Heart left ventricle (tissue), 16 donors: ENCODE data around the gene IL2RA. TPM values are rescaled to one million over a fixed set of nuclear protein-coding genes. Genes with fewer than 3 reads are reported as not detected.

ENCODE experiments used
- ATAC-seq, 4 donors: fragments of 200-7000 bp; cut with Tn5 transposase; one replicate each; pipeline ENCODE4 v1.9.1; 2020 to 2022; ENCODE audit warnings: moderate library complexity in 4 of 4, mild to moderate bottlenecking in 3 of 4, moderate number of reproducible peaks in 1 of 4
- DNase-seq, 5 donors: peaks; one replicate each; pipeline ENCODE4 v3.0.0-alpha.2; 2020
- H3K27ac ChIP-seq, 12 donors: fragments of 200-600 bp; sonication (generic) in 4 of 12; one replicate each; pipeline versions ENCODE4 v1.5.0 to v1.8.0; 2016 to 2022; ENCODE audit warnings: mild to moderate bottlenecking in 2 of 12
- H3K27me3 ChIP-seq, 9 donors: fragments of 200-600 bp; sonication (generic) in 2 of 9; one replicate each; pipeline versions ENCODE4 v1.5.1 to v1.8.0; 2016 to 2022; ENCODE audit warnings: mild to moderate bottlenecking in 3 of 9
- H3K36me3 ChIP-seq, 9 donors: fragments of 200-600 bp; sonication (generic) in 2 of 9; one replicate each; pipeline versions ENCODE4 v1.5.0 to v1.8.0; 2018 to 2022; ENCODE audit warnings: mild to moderate bottlenecking in 2 of 9
- H3K4me1 ChIP-seq, 12 donors: fragments of 200-600 bp; sonication (generic) in 4 of 12; one replicate each; pipeline versions ENCODE4 v1.5.0 to v1.8.0; 2016 to 2022; ENCODE audit warnings: mild to moderate bottlenecking in 3 of 12
- H3K4me3 ChIP-seq, 12 donors: fragments of 200-600 bp; sonication (generic) in 4 of 12; one replicate each; pipeline versions ENCODE4 v1.5.0 to v1.8.0; 2017 to 2022; ENCODE audit warnings: mild to moderate bottlenecking in 9 of 12, moderate library complexity in 4 of 12
- H3K9me3 ChIP-seq, 12 donors: fragments of 200-600 bp; sonication (generic) in 4 of 12; one replicate each; pipeline versions ENCODE4 v1.5.0 to v1.8.0; 2016 to 2022; ENCODE audit warnings: mild to moderate bottlenecking in 1 of 12
- CTCF ChIP-seq, 12 donors: fragments of 200-600 bp; sonication (generic) in 4 of 12; IDR thresholded peaks; one replicate each; pipeline versions ENCODE4 v1.5.0 to v1.8.0; 2018 to 2022; ENCODE audit warnings: antibody characterized with exemption in 12 of 12, mild to moderate bottlenecking in 5 of 12
- POLR2A ChIP-seq, 2 donors: fragments of 450-650 bp; IDR thresholded peaks; one replicate each; pipeline ENCODE4 v1.6.1; 2017; ENCODE audit warnings: antibody characterized with exemption in 2 of 2, mild to moderate bottlenecking in 2 of 2, moderate library complexity in 2 of 2
- WGBS, 4 donors: extraction: QIAGEN DNeasy Blood & Tissue Kit in 2 of 4; methylation state at CpG; one replicate each; pipeline versions ENCODE4 v1.1.5 to v1.1.7; 2013 to 2018; 5-methylcytosine and 5-hydroxymethylcytosine counted together
- intact Hi-C, 10 donors: fragments of 100-400 bp; cut with DNase I; formaldehyde crosslinking; loops; one replicate each; pipeline versions ENCODE4 v1.11.1 to v1.14.2; 2022
- polyA plus RNA-seq, 2 donors: library from polyadenylated mRNA; stranded (reverse); fragments of 200-250 nt; gene quantifications; one replicate each; pipeline ENCODE4 v1.2.3, GENCODE V29; 2013
- total RNA-seq, 9 donors: library from RNA; depleted of rRNA in 2 of 9; stranded (reverse); fragments of >200 nt in 2 of 9; fragmentation: NEBNext Ultra II Directional in 3 of 9; extraction: Animal tissue kit (Norgen Biotek cat#: 25700) in 3 of 9; gene quantifications; one replicate each; pipeline versions ENCODE4 v1.1.0 to v1.2.4, GENCODE V29; 2016 to 2023
- donor health status: ischemic (EF 13 %, LVEDD 7.1; RV severe dilation, severe dysfunction).
- donor health status: healthy with polysubstance abuse.
- donor health status: DM: no; HTN: yes; CAD: no.
- donor health status: DM: no; HTN: no; CAD: no.
- donor health status: ischemic (EF 25% LVEDD 6.9; RV normal size, moderate dysfunction).
- donor health status: ischemic (EF 25% LVEDD 5.7; RV mildly dilated, moderate dysfunction).
- donor health status: healthy.
- donor health status: DM: yes; HTN: yes; CAD: no.
- donor health status: ischemic (EF 35%, LVEDD 5.7; RV mildly dilated, moderate dysfunction).
- donor health status: nonischemic (EF 11% LVEDD 7.7; RV severe dilation, severe dysfunction).
- donor health status: DM: yes; HTN: yes; CAD: no.
- donor health status: PGD.
- donor health status: ischemic (EF 29% LVEDD 5.4; RV normal size, mild dysfunction).
- donor health status: nonischemic (EF 23%, LVEDD 6.1; RV moderate dilation, normal function).

IL2RA gene
- total and polyA plus RNA-seq, 11 donors: 0.11 to 11.1 (median 0.90) TPM; not detected in 1

GRCh38 chr10:5991708-5992107 is 70.5 kb downstream of the IL2RA start:
- Histone ChIP-seq H3K36me3 (no peaks in the 10 kb centered on the region), H3K4me3 (no peak overlapping the region), H3K27ac (no peak overlapping the region), H3K27me3 (no peaks in the 10 kb centered on the region), H3K9me3 (peaks cover 0 to 33% (median 10%) of the 10 kb centered on the region in 12 donors), H3K4me1 (peaks cover 0 to 10% (median 0%) of the 10 kb centered on the region in 12 donors)
- TF ChIP-seq CTCF (IDR thresholded peaks at IDR 0.05) (no peak), POLR2A (IDR thresholded peaks at IDR 0.05) (no peak)
- DNase-seq (no peak), ATAC-seq (no peak)
- intact Hi-C loops: no loop called here

- H3K4me1 ChIP-seq: peaks cover 0 to 10% (median 0%) of the 10 kb centered on the region in 12 donors
- no peak for ATAC-seq
- no peaks in the 10 kb centered on the region for H3K27me3 ChIP-seq
- no peak for DNase-seq
- 90 to 96% (median 94%) methylated on average over 2 of the region's 2 CpGs for WGBS, 4 donors
- TF ChIP-seq POLR2A (IDR thresholded peaks at IDR 0.05) (no peak), CTCF (IDR thresholded peaks at IDR 0.05) (no peak)
- H3K36me3 ChIP-seq: no peaks in the 10 kb centered on the region
- H3K27ac ChIP-seq: no peak overlapping the region
- no peak overlapping the region for H3K4me3 ChIP-seq
- intact Hi-C loops: no loop called here
- peaks cover 0 to 33% (median 10%) of the 10 kb centered on the region in 12 donors for H3K9me3 ChIP-seq
Measured at GRCh38 chr10:5989756-5990155, 72.4 kb downstream of the IL2RA start.

- H3K27me3 ChIP-seq: no peaks in the 10 kb centered on the region
- intact Hi-C loops: no loop called here
- peaks cover 0 to 10% (median 0%) of the 10 kb centered on the region in 12 donors for H3K4me1 ChIP-seq
- no peak for DNase-seq
- WGBS, 4 donors: 87 to 95% (median 94%) methylated on average over 10 of the region's 10 CpGs
- peaks cover 0 to 25% (median 10%) of the 10 kb centered on the region in 12 donors for H3K9me3 ChIP-seq
- no peaks in the 10 kb centered on the region for H3K36me3 ChIP-seq
- TF ChIP-seq POLR2A (IDR thresholded peaks at IDR 0.05): no peak
- no peak for TF ChIP-seq CTCF (IDR thresholded peaks at IDR 0.05)
- no peak for ATAC-seq
- no peak overlapping the region for H3K4me3 ChIP-seq
- H3K27ac ChIP-seq: no peak overlapping the region
Measured at GRCh38 chr10:5988336-5988920, 73.7 kb downstream of the IL2RA start.

- DNase-seq (peak in 2 of 5 donors; percentile 66), ATAC-seq (no peak)
- H3K36me3 ChIP-seq: no peaks in the 10 kb centered on the region
- no peak overlapping the region for H3K4me3 ChIP-seq
- TF ChIP-seq CTCF (IDR thresholded peaks at IDR 0.05) (no peak), POLR2A (IDR thresholded peaks at IDR 0.05) (no peak)
- intact Hi-C loops: no loop called here
- no peaks in the 10 kb centered on the region for H3K27me3 ChIP-seq
- peaks cover 0 to 23% (median 10%) of the 10 kb centered on the region in 12 donors for H3K9me3 ChIP-seq
- WGBS, 4 donors: 34 to 37% (median 35%) methylated on average over 4 of the region's 4 CpGs
- peaks cover 0 to 10% (median 0%) of the 10 kb centered on the region in 12 donors for H3K4me1 ChIP-seq
- peak overlapping the region in 1 of 12 donors; percentile 40 for H3K27ac ChIP-seq
Measured at GRCh38 chr10:5987747-5988146, 74.4 kb downstream of the IL2RA start.
